Endothelial cell of coronary artery (primary cell): ENCODE measurements around the gene ARPC4. TPM values are rescaled to one million over a fixed set of nuclear protein-coding genes. Genes with fewer than 3 reads are reported as not detected.

Experiments
- total RNA-seq: library from RNA; depleted of rRNA; stranded (reverse); fragments of >200 nt; gene quantifications from 2 replicates; pipeline ENCODE4 v1.2.3, GENCODE V29; 2014

The ARPC4 gene
- total RNA-seq = 266 and 345 TPM in 2 replicates

GRCh38 chr3:9792405-9793160 is at the start of gene ARPC4, which contains the start of gene TADA3:
Gene ARPC4 (plus strand): TSS chr3:9793082. CDS start chr3:9793122, 40 bp downstream.
Gene TADA3 (minus strand): TSS chr3:9792473. CDS start chr3:9791466, 1,007 bp downstream.

DNA sequence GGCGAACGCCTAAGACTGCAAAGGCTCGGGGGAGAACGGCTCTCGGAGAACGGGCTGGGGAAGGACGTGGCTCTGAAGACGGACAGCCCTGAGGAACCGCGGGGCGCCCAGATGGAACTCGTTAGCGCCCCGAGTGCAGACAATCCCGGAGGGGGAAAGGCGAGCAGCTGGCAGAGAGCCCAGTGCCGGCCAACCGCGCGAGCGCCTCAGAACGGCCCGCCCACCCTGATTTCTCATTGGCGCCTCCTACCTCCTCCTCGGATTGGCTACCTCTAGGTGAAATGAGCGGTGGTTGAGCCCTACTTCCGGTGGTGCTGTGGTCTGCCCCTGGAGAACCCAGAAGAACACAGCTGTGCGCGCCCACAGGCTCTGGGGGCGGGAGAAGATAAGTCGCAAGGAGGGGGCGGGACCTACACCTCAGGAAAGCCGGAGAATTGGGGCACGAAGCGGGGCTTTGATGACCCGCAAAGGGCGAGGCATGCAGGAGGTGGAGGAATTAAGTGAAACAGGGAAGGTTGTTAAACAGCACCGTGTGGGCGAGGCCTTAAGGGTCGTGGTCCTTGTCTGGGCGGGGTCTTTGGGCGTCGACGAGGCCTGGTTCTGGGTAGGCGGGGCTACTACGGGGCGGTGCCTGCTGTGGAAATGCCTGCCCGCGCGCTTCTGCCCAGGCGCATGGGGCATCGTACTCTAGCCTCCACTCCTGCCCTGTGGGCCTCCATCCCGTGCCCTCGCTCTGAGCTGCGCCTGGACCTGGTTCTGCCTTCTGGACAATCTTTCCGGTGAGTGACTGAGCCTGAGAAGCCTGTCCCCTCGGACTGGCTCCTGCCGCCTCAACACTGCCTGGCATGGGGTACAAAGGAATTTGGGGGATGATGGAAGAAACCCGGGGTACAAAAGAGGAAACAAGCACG is 43.0 kb upstream of the ARPC4 start, which contains the start of gene OGG1:
OGG1 (plus strand) TSS at position 308 of the 911 bp plus-strand sequence; CDS start at position 643, 335 bp downstream.

DNA sequence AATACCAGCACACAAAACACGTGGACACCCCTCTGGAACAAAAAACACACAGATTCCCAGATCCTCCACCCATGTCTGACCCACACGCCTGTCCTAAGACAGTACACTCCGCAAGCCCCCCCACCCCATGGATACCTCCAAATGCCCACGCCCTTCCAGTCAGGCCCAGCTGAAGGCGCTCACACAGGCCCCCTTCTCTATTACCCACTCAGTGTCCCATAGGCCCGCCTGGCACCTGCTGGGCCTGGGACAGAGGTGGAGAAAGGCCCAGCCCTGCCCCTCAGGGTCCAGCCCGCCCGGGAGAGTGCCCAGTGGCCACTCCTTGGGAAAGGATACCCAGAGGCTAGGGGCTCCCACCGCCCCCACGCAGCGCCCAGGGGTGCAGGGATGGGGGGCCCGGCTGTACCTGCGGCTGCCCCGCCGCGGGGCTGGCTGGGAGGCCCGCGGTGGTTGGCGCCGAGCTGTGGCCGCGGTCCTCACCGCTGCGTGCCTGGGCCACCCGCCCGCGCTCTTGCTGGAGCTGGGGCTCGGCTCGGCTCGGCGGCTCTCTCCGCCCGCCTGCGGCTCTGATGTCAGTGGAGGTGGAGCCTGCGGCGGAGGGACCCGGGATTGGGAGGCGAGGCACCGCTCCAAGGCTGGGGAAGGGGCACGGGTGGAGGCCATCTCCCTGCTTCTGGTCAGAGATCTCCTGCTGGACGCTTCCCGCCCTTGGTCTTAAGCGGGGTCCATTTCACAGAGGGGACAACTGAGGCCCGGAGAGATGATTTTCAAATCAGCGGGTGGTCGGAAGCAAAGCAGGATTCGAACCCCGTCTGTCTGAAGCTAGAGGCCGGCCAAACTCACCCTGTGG is 23.2 kb upstream of the ARPC4 start, which contains the start of gene CAMK1:
CAMK1 (minus strand) TSS at position 522 of the 850 bp plus-strand sequence. CDS start 2,198 bp downstream, outside the sequence.

GRCh38 chr3:9809615-9810432 is 16.9 kb downstream of the ARPC4 start, which contains the start of gene TTLL3:
Gene TTLL3 (plus strand): TSS chr3:9810262. CDS start chr3:9810662, 400 bp downstream.

DNA sequence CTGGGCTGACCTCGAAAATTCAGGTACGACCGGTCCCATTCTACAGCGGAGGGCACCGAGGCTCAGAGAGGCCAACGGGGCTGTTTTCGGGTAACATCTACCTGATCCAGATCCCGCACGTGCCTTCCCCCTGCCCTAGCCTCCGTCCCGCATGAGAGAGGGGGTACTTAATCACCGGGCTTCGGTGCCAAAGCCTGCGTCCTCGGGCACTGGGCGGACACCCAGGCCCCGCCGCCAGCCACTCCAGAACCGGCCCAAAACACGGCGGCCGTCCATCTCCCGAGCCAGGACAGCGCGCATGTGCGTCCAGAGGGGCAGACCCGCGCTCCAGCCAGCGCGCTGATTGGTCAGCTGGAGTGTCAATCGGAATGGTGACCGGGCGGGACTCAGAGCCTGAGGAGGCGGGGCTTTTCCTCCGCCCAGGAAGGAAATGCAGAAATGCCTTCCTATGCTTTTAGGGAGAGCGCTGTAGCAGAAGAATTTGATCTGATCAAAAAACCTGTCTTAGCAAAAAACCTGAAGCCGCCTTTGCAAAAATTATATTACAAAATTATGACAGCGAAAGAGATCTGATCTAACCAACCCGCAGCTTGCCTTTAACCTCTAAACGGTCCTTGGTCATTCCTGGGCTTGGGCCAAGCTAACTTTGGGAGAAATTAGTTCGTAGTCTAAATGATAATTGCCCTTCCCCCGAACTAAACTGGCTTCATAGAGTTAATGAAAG is 51.0 kb downstream of the ARPC4 start, which contains the start of gene RPUSD3:
RPUSD3 (minus strand) TSS at position 294 of the 724 bp plus-strand sequence; CDS start at position 276, 18 bp downstream.

Other genes with a start within 250 kb of the ARPC4 start
- not detected in 2 replicates for gene LHFPL4, start 239.3 kb upstream of the ARPC4 start, total RNA-seq
- 36.4 and 46.6 TPM in 2 replicates for gene MTMR14, start 143.6 kb upstream of the ARPC4 start, total RNA-seq
- gene CPNE9, start 89.2 kb upstream of the ARPC4 start, total RNA-seq = not detected in 2 replicates
- gene BRPF1, start 61.3 kb upstream of the ARPC4 start, total RNA-seq = 19.9 and 23.7 TPM in 2 replicates
- gene OGG1, start 43.1 kb upstream of the ARPC4 start, total RNA-seq = 16.0 and 18.1 TPM in 2 replicates
- gene CAMK1, start 23.1 kb upstream of the ARPC4 start, total RNA-seq = 29.5 and 37.3 TPM in 2 replicates
- gene TADA3, start 609 bp upstream of the ARPC4 start, total RNA-seq = 28.4 and 47.8 TPM in 2 replicates
- gene TTLL3, start 17.2 kb downstream of the ARPC4 start, total RNA-seq = 4.2 and 15.2 TPM in 2 replicates
- gene RPUSD3, start 50.9 kb downstream of the ARPC4 start, total RNA-seq = 20.5 and 21.3 TPM in 2 replicates
- 0.09 TPM in 1 of 2 replicates, not detected in the other for gene CIDEC, start 87.2 kb downstream of the ARPC4 start, total RNA-seq
- 25.8 and 26.7 TPM in 2 replicates for gene JAGN1, start 97.5 kb downstream of the ARPC4 start, total RNA-seq
- gene IL17RE, start 109.8 kb downstream of the ARPC4 start, total RNA-seq = 0.18 and 0.19 TPM in 2 replicates
- gene IL17RC, start 124.0 kb downstream of the ARPC4 start, total RNA-seq = 12.1 and 14.7 TPM in 2 replicates
- gene CRELD1, start 140.8 kb downstream of the ARPC4 start, total RNA-seq = 19.1 and 49.9 TPM in 2 replicates
- 0.72 and 0.94 TPM in 2 replicates for gene PRRT3, start 159.3 kb downstream of the ARPC4 start, total RNA-seq
- 48.8 and 48.9 TPM in 2 replicates for gene EMC3, start 193.8 kb downstream of the ARPC4 start, total RNA-seq
- 8.7 and 20.7 TPM in 2 replicates for gene FANCD2, start 233.4 kb downstream of the ARPC4 start, total RNA-seq